Measurements from ENCODE around the gene SYNE1. TPM values are rescaled to one million over a fixed set of nuclear protein-coding genes. Genes with fewer than 3 reads are reported as not detected.

Gene SYNE1
- total and polyA plus RNA-seq, 10 of the 15 experiments (the other 5 are each of a cell fraction or from before 2014, with no cell fraction given): 2.3 to 28.7 (median 14.1) TPM

- FAIRE-seq (no peak), ATAC-seq (no peak), DNase-seq (ENCODE audit: low read depth, low spot score) (no peak)
- SMC1A ChIA-PET (ENCODE audit: uncharacterized antibody, unreplicated experiment): interaction anchor here (1.0 to 2.8 kb wide), 8 partner anchors 8 to 479 kb away, joined by 3 to 11 read pairs (median 4); no protein-coding TSS in a partner anchor
- peaks cover 13% of the 10 kb centered on the region; the same call in 1 of the 2 replicates for H3K4me1 ChIP-seq (ENCODE audit: control insufficient read depth, insufficient read depth, low read length)
- intact Hi-C loops (cut with micrococcal nuclease; ENCODE audit: unreplicated experiment): loop anchor here (2.0 kb wide), 1 partner anchor 468 kb away; no protein-coding TSS in a partner anchor
- no TSS peak for BruUV-seq (replicated peaks)
- H3K9me3 ChIP-seq (replicated peaks; ENCODE audit: control insufficient read depth, insufficient read depth, low read length): peaks cover 6% of the 10 kb centered on the region
- H3K9ac ChIP-seq (ENCODE audit: control insufficient read depth, insufficient read depth, low read length): no peak overlapping the region
- in situ Hi-C loops (cut with MboI): no loop called here
- H3K27me3 ChIP-seq (replicated peaks in 1 of 2; ENCODE audit: control insufficient read depth in 2 of 2, insufficient read depth in 2 of 2, low read length in 1 of 2): no peaks in the 10 kb centered on the region
- H3K4me2 ChIP-seq (ENCODE audit: control insufficient read depth, insufficient read depth): peak overlapping the region; percentile 26
- H4K20me1 ChIP-seq (ENCODE audit: control insufficient read depth, insufficient read depth): no peaks in the 10 kb centered on the region
- CTCF ChIA-PET: interaction anchor here (0.6 to 0.8 kb wide), 2 partner anchors 45 to 51 kb away, joined by 3 to 4 read pairs; no protein-coding TSS in a partner anchor
- RAD21 ChIA-PET (ENCODE audit: unreplicated experiment): interaction anchor here (1.2 to 1.6 kb wide), 2 partner anchors 9 to 11 kb away, joined by 3 read pairs; no protein-coding TSS in a partner anchor
- H3K79me2 ChIP-seq (ENCODE audit: control insufficient read depth, insufficient read depth, low read length): no peaks in the 10 kb centered on the region
- H3K36me3 ChIP-seq (ENCODE audit: control insufficient read depth in 2 of 2, insufficient read depth in 2 of 2, low read length in 1 of 2): 0 out of 4 replicates have a peak, but pooled peaks cover 0 to 2% of the 10 kb centered on the region in 2 experiments
- peak overlapping the region; percentile 29; the same call in 1 of the 2 replicates for H3K4me3 ChIP-seq
- TF ChIP-seq, protein P1, sequence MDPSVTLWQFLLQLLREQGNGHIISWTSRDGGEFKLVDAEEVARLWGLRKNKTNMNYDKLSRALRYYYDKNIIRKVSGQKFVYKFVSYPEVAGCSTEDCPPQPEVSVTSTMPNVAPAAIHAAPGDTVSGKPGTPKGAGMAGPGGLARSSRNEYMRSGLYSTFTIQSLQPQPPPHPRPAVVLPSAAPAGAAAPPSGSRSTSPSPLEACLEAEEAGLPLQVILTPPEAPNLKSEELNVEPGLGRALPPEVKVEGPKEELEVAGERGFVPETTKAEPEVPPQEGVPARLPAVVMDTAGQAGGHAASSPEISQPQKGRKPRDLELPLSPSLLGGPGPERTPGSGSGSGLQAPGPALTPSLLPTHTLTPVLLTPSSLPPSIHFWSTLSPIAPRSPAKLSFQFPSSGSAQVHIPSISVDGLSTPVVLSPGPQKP (IDR thresholded peaks at IDR 0.05; ENCODE audit: low read depth, low read length): no peak
- no peak for TF ChIP-seq NBN (IDR thresholded peaks at IDR 0.05)
- no peak for TF ChIP-seq ASH2L (IDR thresholded peaks at IDR 0.05; ENCODE audit: borderline replicate concordance, low read depth)
- no peak for TF ChIP-seq MEF2A (IDR thresholded peaks at IDR 0.05; ENCODE audit: insufficient read depth, low read depth, low read length)
- no peak for TF ChIP-seq CHD2 (IDR thresholded peaks at IDR 0.05; ENCODE audit: borderline replicate concordance, low read depth, low read length)
- peak overlapping the region; percentile 4; the same call in 1 of the 2 replicates for H3K27ac ChIP-seq (ENCODE audit: control insufficient read depth, insufficient read depth)
- WGBS (ENCODE audit: insufficient coverage, insufficient replicate concordance, low lambda C conversion rate, missing lambda C conversion rate): 1% methylated on average over 4 of the region's 4 CpGs
- POLR2A ChIA-PET: interaction anchor here (1.0 to 1.5 kb wide), 2 partner anchors 10 to 14 kb away, joined by 3 to 8 read pairs; no protein-coding TSS in a partner anchor
- no peak overlapping the region for H2AFZ ChIP-seq (ENCODE audit: control insufficient read depth, low read depth, low read length)
These were observed 466.9 kb downstream of the SYNE1 start for GRCh38 chr6:152170313-152170701.
